Stimulated activated CD4-positive, alpha-beta T cell treated with anti-CD3 and anti-CD28 coated beads, Interleukin-2, amount 100 ng/mL, for 48 hours (primary cell): ENCODE results near the gene CORIN.

Source experiments
- DNase-seq, 2 donors: peaks; one replicate each; pipeline ENCODE4 v3.0.0-alpha.2; 2020

Gene CORIN

DNA sequence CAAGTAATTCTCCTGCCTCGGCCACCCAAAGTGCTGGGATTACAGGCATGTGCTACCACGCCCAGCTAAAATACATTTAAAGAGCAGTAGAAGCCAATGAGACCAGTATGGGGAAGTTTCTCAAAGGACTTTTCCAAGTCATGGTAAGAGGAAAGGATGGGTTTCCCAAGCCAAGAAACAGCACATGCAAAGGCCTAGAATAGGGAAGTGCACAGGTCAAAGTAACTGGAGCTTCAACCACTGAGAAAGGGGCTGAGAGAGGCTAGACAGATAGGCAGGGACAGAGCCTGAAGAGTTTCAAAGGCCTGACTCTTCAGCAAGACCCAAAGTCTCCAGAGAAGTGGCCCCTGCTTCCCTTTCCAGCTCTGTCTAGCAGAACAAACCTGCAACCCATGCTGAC, 162.1 kb downstream of the CORIN start:
- DNase-seq = no peak

DNA sequence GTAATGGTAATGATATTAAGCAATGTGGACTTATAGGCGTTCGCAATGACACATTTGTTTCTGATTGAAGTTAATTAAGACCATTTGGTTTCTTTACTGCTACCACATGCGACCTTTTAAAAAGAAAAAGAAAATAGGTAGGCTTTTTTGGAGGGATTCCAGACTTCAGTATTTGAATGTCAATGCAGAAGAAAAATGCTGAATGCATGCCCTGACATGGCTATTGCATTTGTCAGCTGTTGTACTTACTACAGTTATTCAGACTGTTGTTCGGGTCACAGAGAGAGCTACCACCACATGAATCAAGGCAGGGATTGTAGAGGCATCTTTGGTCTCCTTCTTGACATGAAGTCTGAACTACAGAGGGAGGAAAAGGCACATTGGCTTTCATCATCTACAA, 163.7 kb downstream of the CORIN start:
- DNase-seq = no peak

DNA sequence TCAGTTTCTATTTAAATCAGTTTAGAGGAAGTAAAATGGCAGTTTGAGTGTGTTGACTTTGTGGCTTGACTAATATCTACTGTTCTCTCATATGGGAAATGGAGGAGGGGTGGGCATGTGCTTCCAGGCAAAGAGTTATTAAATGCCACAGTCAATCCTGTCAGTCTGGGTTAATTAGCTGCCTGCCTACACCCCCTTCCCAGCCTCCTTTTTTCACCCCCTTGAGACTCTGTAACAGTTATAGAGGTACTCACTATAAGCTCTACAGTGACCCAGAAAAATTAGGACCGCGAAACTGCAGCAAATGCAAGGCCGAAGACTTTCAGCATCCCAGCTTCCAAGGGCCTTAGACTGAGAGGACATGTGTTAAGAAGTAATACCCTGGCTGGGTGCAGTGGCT, 165.2 kb downstream of the CORIN start:
- no peak for DNase-seq

DNA sequence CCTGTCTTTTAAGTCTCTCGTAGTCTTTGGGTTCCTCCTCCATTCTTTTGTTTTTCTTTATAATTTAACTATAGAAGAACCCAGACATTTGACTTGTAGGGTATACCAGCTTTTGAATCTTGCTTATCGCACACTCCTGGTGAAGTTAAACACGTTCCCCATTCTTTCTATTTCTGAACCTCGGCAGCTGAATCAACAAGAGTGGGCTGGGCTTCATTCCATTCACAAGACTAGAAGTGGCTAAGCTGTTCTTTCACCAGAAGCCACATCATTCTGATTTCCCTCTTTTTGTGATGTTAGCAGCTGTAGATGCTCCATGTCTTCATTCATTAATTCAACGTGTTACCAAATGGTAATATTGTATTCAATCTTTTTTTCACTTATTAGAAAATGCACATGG, 167.9 kb downstream of the CORIN start:
- DNase-seq = no peak

GRCh38 chr4:47668810-47669408, 169.0 kb downstream of the CORIN start:
- DNase-seq = no peak

DNA sequence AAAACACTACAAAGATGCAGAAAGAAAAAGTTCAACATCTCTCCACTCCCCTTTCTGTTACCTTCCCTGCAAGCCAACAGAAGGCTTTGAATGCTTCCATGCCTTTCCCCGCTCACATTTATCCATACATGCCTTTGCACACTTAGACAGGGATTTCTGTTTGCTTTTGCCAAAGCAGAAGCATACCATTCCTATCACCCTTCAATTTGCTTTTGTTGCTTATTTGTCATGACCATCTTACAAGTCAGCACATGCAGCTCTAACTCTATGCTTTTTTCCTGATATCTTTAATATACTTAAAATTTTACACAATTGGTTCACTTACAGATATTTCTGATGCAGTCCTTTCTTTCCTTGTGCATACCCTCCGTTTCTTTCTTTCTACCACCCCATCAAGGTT, 169.6 kb downstream of the CORIN start:
- no peak for DNase-seq

DNA sequence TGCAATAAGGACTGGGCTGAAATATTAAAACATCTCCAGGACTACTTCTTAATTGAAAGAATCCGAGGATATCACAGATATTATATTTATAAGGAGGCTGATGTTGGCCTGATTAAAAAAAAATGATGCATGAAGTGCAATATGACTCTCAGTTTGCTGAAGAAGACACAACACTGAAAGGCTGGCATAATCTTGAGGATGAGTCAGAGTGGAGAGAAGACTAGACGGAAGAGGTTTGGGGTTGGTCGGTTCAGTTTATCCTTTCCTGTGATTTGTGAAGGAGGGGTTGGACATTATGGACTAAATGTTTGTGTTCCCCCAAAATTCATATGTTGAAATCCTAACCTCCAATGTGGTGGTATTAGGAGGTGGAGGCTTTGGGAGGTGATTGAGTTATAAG, 170.3 kb downstream of the CORIN start:
- no peak for DNase-seq

GRCh38 chr4:47664051-47664826, 173.6 kb downstream of the CORIN start:
- DNase-seq = no peak

DNA sequence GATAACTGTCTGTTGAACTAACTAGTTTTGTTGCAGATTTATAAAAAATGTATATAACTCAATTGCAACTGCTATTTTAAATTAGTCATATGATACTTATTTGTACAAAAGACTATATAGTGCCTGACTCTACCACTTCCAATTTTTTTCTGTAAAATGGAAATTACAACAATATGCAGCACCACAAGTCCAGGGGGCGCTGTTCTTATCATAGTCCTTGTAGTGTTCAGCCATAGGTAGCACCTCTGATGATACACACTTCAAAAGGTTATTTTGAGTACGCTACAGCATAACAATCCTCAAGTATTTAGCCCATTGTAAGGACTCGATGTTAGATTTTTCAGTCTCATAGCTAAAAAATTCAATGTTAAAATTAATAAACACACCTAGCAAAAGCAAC, 174.9 kb downstream of the CORIN start:
- peak; percentile 23 to 37 for DNase-seq

DNA sequence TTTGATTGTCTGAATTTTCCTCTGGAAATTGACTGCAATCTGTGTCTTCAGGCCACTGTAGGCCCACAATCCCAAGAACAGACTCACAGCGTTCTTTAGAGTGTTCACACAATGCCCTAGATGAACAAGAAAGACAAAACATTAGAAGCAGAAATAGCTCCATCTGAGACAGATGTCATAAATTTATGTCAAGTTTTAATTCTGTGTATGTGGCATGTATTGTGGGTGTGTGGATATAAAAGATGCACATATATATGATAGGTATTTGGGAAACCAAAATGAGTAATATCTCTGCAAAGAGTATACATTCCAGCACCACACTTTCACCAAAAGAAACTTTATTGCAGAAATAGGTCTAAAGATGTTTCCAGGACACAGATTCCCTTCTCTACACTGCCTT, 176.1 kb downstream of the CORIN start:
- no peak for DNase-seq

DNA sequence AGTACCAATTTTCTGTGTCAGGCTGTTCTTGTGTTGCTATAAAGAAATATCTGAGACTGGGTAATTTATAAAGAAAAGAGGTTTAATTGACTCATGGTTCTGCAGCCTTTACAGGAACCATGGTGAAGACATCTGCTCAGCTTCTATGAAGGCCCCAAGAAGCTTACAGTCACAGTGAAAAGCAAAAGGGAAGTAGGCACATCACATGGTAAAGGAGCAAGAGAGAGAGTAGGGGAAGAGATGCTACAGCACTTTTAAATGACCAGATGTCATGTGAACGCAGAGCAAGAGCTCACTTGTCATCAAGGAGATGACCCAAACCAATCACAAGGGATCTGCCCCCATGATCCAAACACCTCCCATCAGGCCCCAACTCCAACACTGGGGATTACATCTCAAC, 178.5 kb downstream of the CORIN start:
- DNase-seq = no peak

GRCh38 chr4:47654972-47655693, 182.7 kb downstream of the CORIN start:
- no peak for DNase-seq

GRCh38 chr4:47652092-47652491, 185.8 kb downstream of the CORIN start:
- no peak for DNase-seq

DNA sequence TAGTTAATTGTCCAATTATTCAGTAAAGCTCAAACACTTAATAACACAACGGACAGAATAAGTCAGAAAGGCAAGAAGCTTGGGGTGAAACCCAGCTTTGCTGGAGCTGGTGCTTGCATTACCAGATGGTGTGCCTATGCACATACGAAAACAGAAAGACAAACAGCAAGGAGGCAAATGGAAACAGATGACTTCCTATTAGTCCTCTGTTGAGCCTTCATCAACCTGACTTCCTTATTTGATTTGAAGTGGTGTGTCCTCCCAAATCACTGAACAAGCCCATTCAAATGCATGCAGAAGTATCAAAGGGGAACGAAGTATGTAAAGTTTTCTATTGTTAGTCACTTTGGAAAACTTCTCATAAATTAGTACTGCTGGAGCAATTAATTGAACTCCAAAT, 186.6 kb downstream of the CORIN start:
- DNase-seq = no peak

GRCh38 chr4:47650584-47651130, 187.2 kb downstream of the CORIN start:
- DNase-seq = no peak

DNA sequence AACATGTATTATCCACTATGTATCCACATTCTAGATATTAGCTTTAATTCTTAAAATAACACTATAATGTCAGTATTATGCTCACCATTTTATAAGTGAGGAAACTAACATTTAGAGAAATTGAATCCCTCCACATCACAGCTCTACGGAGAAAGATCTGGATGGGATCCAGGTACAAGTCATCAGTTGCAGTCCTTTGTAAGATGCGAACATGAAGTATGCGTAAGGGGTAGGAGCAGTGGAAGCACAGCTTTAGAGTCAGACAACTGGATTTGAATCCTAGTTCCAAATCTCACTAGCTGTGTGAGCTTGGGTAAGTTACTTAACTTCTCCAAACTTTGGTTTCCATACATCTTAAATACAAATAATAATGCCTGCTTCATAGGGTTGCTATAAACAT, 190.3 kb downstream of the CORIN start:
- no peak for DNase-seq

GRCh38 chr4:47647029-47647428, 190.8 kb downstream of the CORIN start:
- no peak for DNase-seq

DNA sequence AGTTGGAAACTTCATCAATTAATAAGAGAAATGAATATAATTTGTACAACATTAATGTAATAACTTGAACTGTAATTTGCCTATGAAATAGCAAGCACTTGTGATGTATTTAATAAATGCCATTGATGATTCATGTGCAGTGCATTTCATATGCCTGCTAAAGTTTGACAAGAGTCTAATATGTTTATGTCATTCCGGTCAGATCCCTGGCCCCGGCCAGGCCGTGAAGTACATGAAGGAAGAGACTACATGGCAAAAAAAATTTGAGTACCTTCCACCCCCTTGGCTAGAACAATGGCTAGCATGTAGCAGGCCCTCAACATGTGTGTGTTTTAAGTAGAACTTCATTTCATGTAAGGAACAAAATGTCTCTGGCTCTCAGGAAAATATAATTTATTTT, 191.5 kb downstream of the CORIN start:
- DNase-seq = no peak

DNA sequence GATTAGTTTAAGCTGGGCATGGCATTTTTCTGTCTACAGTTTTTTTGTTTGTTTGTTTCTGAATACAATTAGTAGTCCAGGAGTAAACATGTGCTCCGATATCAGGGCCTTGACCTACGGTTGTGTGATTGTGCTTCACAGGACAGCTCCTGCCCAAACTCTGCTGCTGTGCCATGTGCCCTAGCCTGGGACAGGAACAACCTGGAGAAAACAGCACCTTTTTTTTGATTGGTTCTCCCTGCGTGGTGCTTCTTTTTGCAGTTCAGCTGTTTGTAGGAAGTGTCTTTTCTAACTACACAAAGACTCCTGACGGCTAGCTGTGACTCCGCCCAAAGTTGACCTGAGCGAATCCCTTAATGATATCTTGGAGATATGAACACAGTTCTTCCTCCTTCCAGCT, 194.0 kb downstream of the CORIN start:
- no peak for DNase-seq

- DNase-seq = no peak
These were observed 194.7 kb downstream of the CORIN start for GRCh38 chr4:47642985-47643760.

GRCh38 chr4:47642191-47642830, 195.6 kb downstream of the CORIN start:
- no peak for DNase-seq

- DNase-seq = no peak
These were observed 196.1 kb downstream of the CORIN start for GRCh38 chr4:47641755-47642154.

- DNase-seq = no peak
These were observed 197.0 kb downstream of the CORIN start for GRCh38 chr4:47640911-47641310.
